ENCODE data around the gene MAEA. TPM values are rescaled to one million over a fixed set of nuclear protein-coding genes. Genes with fewer than 3 reads are reported as not detected.

MAEA gene
- total and polyA plus RNA-seq, 2 experiments from 2014 or later, result 66.6 to 73.2 TPM

DNA sequence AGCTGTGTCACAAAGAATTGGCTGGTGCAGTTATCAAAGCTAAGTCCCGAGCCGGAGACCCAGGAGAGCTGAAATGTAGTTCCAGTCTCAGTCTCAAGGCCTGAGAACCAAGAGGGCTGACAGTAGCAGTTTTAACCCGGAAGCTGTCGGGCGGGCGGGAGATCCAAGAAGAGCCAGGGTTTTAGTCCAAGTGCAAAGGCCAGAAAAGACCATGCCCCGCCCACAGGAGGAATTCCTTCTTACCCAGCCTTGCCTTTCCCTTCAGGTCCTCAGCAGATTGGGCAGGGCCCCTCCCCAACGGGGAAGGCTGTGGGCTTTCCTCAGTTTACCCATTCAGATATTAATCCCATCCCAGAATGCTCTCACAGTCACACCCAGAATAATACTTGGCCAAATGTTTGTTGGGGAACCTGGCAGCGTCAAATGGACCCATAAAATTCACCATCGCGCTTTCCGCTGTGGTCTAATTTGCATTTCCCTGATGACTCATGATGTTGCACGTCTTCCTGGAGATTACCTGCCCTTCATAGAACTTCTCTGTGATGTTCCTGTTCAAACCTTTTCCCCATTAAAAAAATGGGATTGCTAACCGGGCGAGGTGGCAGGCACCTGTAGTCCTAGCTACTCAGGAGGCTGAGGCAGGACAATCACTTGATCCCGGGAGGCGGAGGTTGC, 16.2 kb downstream of the MAEA start:
- H3K4me2 ChIP-seq, result no peak overlapping the region
- H3K79me2 ChIP-seq, result peaks cover 93% of the 10 kb centered on the region
- WGBS (ENCODE audit: low lambda C conversion rate, missing lambda C conversion rate), result 86% methylated on average over 17 of the region's 17 CpGs
- no peaks in the 10 kb centered on the region for H3K9me3 ChIP-seq (ENCODE audit: low read depth)
- no peaks in the 10 kb centered on the region for H3K27me3 ChIP-seq
- peak overlapping the region; percentile 73 for H3K27ac ChIP-seq
- H3K36me3 ChIP-seq (replicated peaks; ENCODE audit: insufficient read depth, low read depth), result no peaks in the 10 kb centered on the region
- TF ChIP-seq, protein P1, sequence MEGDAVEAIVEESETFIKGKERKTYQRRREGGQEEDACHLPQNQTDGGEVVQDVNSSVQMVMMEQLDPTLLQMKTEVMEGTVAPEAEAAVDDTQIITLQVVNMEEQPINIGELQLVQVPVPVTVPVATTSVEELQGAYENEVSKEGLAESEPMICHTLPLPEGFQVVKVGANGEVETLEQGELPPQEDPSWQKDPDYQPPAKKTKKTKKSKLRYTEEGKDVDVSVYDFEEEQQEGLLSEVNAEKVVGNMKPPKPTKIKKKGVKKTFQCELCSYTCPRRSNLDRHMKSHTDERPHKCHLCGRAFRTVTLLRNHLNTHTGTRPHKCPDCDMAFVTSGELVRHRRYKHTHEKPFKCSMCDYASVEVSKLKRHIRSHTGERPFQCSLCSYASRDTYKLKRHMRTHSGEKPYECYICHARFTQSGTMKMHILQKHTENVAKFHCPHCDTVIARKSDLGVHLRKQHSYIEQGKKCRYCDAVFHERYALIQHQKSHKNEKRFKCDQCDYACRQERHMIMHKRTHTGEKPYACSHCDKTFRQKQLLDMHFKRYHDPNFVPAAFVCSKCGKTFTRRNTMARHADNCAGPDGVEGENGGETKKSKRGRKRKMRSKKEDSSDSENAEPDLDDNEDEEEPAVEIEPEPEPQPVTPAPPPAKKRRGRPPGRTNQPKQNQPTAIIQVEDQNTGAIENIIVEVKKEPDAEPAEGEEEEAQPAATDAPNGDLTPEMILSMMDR (IDR thresholded peaks at IDR 0.05; ENCODE audit: poor library complexity), result no peak
- TF ChIP-seq EZH2phosphoT487 (IDR thresholded peaks at IDR 0.05; ENCODE audit: low read depth, severe bottlenecking, unreplicated experiment) (no peak), EZH2 (IDR thresholded peaks at IDR 0.05; ENCODE audit: borderline replicate concordance) (no peak)
- no peak overlapping the region for H3K4me3 ChIP-seq
- no peak overlapping the region for H2AFZ ChIP-seq
- DNase-seq (ENCODE audit: low spot score), result no peak
- peaks cover 7% of the 10 kb centered on the region for H3K4me1 ChIP-seq (ENCODE audit: insufficient read depth)
- H3K9me2 ChIP-seq (replicated peaks; ENCODE audit: insufficient read depth), result no peaks in the 10 kb centered on the region
- peaks cover 30% of the 10 kb centered on the region for H4K20me1 ChIP-seq (ENCODE audit: insufficient read depth, poor library complexity, severe bottlenecking)

DNA sequence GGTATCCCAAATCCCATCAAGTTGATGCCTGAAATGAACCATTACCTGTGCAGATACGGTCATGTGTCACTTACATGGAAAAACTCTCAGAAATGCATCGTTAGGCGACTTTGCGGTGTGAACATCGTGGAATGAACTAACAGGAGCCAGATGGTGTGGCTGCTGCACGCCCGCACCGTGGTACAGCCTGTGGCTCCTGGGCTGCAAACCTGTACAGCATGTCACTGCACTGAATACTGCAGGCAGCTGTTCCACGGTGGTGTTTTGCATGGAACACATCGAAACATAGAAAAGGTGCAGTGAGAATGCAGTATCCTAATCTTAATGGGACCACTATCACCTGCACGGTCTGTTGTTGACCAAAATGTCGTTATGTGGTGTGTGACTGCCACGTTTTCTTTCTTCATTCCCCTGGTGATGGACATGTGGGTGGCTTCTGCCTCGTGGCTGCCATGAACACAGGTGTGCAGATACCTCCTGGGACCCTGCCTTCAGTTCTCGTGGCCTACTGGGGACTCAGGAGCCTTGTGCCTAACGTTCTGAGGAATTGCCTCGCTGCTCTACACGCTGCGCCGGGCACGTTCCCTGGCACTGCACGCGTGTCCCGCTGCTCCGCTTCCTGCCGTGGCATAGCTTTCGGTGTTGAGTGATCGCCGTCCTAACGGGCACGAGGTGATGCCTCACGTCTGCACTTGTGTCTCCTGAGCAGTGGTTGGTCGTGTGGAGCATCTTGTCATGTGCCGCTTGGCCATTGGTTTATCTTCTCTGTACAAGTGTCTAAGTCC, 18.5 kb downstream of the MAEA start:
- H3K4me1 ChIP-seq (ENCODE audit: insufficient read depth), result peaks cover 7% of the 10 kb centered on the region
- H4K20me1 ChIP-seq (ENCODE audit: insufficient read depth, poor library complexity, severe bottlenecking), result peaks cover 34% of the 10 kb centered on the region
- no peak overlapping the region for H3K4me3 ChIP-seq
- TF ChIP-seq, protein P1 (IDR thresholded peaks at IDR 0.05; ENCODE audit: poor library complexity), result no peak
- TF ChIP-seq EZH2 (IDR thresholded peaks at IDR 0.05; ENCODE audit: borderline replicate concordance), result no peak
- no peak for TF ChIP-seq EZH2phosphoT487 (IDR thresholded peaks at IDR 0.05; ENCODE audit: low read depth, severe bottlenecking, unreplicated experiment)
- H2AFZ ChIP-seq, result no peak overlapping the region
- DNase-seq (ENCODE audit: low spot score), result no peak
- peak overlapping the region; percentile 89 for H3K27ac ChIP-seq
- WGBS (ENCODE audit: low lambda C conversion rate, missing lambda C conversion rate), result 96% methylated on average over 34 of the region's 34 CpGs
- peaks cover 94% of the 10 kb centered on the region for H3K79me2 ChIP-seq
- no peaks in the 10 kb centered on the region for H3K9me3 ChIP-seq (ENCODE audit: low read depth)
- no peaks in the 10 kb centered on the region for H3K36me3 ChIP-seq (replicated peaks; ENCODE audit: insufficient read depth, low read depth)
- peak overlapping the region; percentile 78 for H3K4me2 ChIP-seq
- no peaks in the 10 kb centered on the region for H3K27me3 ChIP-seq
- H3K9me2 ChIP-seq (replicated peaks; ENCODE audit: insufficient read depth), result no peaks in the 10 kb centered on the region

GRCh38 chr4:1309261-1310010, 19.7 kb downstream of the MAEA start:
- peak overlapping the region; percentile 0 for H3K4me3 ChIP-seq
- H3K4me1 ChIP-seq (ENCODE audit: insufficient read depth), result peaks cover 7% of the 10 kb centered on the region
- WGBS (ENCODE audit: low lambda C conversion rate, missing lambda C conversion rate), result 22% methylated on average over 34 of the region's 36 CpGs

More at GRCh38 chr4:1309261-1310010, 19.7 kb downstream of the MAEA start:
- TF ChIP-seq, protein P1 (IDR thresholded peaks at IDR 0.05; ENCODE audit: poor library complexity), result no peak
- TF ChIP-seq EZH2phosphoT487 (IDR thresholded peaks at IDR 0.05; ENCODE audit: low read depth, severe bottlenecking, unreplicated experiment) (no peak), EZH2 (IDR thresholded peaks at IDR 0.05; ENCODE audit: borderline replicate concordance) (no peak)
- Histone ChIP-seq H3K9me3 (ENCODE audit: low read depth) (no peaks in the 10 kb centered on the region), H3K9me2 (replicated peaks; ENCODE audit: insufficient read depth) (no peaks in the 10 kb centered on the region), H3K4me2 (peak overlapping the region; percentile 78), H3K79me2 (peaks cover 92% of the 10 kb centered on the region), H3K36me3 (replicated peaks; ENCODE audit: insufficient read depth, low read depth) (no peaks in the 10 kb centered on the region), H4K20me1 (ENCODE audit: insufficient read depth, poor library complexity, severe bottlenecking) (peaks cover 34% of the 10 kb centered on the region), H3K27me3 (no peaks in the 10 kb centered on the region), H3K27ac (peak overlapping the region; percentile 89), H2AFZ (no peak overlapping the region)
- peak; percentile 93 for DNase-seq (ENCODE audit: low spot score)
